ENCODE data around the gene MYO5C.
"Not testable (repeated sequence)": the region's sequence is repeated elsewhere in the genome, so short reads cannot be mapped to it uniquely, and the experiment has no call there.

Gene MYO5C

GRCh38 chr15:52241489-52241888 is 54.1 kb downstream of the MYO5C start:
- DNase-seq, result no peak

- DNase-seq, result no peak
Measured at GRCh38 chr15:52240166-52240565, 55.4 kb downstream of the MYO5C start.

- DNase-seq, result not testable (repeated sequence)
Measured at GRCh38 chr15:52238989-52239525, 56.5 kb downstream of the MYO5C start.

GRCh38 chr15:52238149-52238548 is 57.5 kb downstream of the MYO5C start:
- DNase-seq, result no peak

DNA sequence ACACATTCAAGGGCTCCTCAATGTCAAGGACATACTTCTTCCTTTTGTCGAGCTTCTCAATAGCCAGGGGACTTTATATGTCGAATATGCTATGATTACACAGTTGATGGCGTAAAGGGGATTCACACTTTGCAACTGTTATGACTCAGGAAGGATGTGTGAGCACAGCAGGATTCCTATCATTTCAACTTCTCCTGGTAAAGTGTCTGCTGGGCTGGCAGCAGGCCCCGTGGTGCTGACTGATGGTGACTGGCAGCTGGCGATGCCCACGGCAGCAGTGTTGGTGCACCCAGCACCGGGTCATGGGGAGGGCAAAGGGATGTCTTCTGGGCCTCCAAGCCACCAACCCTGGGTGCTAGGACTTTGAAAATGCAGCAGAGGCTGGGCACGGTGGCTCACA is 59.6 kb downstream of the MYO5C start:
- DNase-seq, result no peak

- no peak for DNase-seq
Measured at GRCh38 chr15:52234596-52235541, 60.7 kb downstream of the MYO5C start.

- DNase-seq, result no peak
Measured at GRCh38 chr15:52233405-52233804, 62.2 kb downstream of the MYO5C start.

GRCh38 chr15:52232327-52232726 is 63.3 kb downstream of the MYO5C start:
- DNase-seq, result no peak

- DNase-seq, result no peak
Measured at GRCh38 chr15:52230073-52230472, 65.5 kb downstream of the MYO5C start.

GRCh38 chr15:52228921-52229320 is 66.7 kb downstream of the MYO5C start:
- DNase-seq, result no peak

DNA sequence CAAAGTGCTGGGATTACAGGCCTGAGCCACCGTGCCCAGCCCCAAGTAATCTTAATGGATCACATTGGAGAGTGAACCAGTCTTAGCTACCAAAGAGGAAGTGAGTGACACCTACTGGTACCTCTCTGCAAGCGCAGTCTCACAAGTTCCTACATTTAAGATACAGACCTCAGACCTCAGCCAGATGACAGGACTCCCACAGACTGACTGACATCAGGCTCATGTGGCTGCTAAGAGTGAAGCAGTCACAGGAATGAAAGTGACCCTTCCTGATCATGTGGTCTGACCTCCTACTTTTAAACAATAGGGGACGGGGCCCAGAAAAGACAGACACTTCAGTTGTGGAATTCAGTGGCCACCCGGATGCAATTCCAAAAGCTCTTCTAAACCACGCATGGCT is 68.1 kb downstream of the MYO5C start:
- DNase-seq, result peak; percentile 37

- no peak for DNase-seq
Measured at GRCh38 chr15:52225230-52225629, 70.4 kb downstream of the MYO5C start.

GRCh38 chr15:52224211-52224610 is 71.4 kb downstream of the MYO5C start:
- no peak for DNase-seq

- DNase-seq, result no peak
Measured at GRCh38 chr15:52221730-52222129, 73.9 kb downstream of the MYO5C start.

- DNase-seq, result no peak
Measured at GRCh38 chr15:52220937-52221660, 74.5 kb downstream of the MYO5C start.

DNA sequence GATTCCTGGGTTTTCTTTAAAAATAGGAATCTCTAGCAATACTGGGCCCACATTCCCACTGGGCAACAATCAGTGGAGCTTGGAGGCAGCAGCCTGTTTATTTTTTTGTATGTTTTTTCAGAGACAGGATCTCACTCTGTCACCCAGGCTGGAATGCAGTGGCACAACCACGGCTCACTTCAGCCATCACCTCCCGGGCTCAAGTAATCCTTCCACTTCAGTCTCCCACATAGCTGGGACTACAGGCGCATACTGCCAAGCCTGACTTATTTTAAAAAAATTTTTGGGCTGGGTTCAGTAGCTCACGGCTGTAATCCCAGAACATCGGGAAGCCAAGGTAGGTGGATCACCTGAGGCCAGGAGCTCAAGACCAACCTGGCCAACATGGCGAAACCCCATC is 75.4 kb downstream of the MYO5C start:
- no peak for DNase-seq

- no peak for DNase-seq
Measured at GRCh38 chr15:52218816-52219215, 76.8 kb downstream of the MYO5C start.

- DNase-seq, result no peak
Measured at GRCh38 chr15:52218371-52218770, 77.2 kb downstream of the MYO5C start.

GRCh38 chr15:52217186-52217585 is 78.4 kb downstream of the MYO5C start:
- no peak for DNase-seq

DNA sequence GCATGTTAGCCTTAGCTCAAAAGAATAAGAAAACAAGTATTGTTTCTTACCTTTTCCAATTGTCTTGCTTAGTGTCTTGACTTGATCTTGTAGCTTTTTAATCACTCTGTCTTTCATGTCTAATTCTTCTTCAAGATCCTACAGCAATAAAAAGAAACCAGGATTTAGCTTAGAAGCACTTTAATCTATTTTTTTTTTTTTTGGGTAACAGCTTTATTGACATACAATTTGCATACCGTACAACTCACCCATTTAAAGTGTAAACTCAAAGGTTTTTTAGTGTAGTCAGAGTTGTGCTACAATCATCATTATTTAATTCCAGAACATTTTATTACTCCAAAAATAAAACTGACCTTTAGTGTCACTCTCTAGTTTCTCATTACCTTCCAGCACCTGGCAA is 81.1 kb downstream of the MYO5C start:
- DNase-seq, result no peak

- DNase-seq, result no peak
Measured at GRCh38 chr15:52213206-52213605, 82.4 kb downstream of the MYO5C start.

DNA sequence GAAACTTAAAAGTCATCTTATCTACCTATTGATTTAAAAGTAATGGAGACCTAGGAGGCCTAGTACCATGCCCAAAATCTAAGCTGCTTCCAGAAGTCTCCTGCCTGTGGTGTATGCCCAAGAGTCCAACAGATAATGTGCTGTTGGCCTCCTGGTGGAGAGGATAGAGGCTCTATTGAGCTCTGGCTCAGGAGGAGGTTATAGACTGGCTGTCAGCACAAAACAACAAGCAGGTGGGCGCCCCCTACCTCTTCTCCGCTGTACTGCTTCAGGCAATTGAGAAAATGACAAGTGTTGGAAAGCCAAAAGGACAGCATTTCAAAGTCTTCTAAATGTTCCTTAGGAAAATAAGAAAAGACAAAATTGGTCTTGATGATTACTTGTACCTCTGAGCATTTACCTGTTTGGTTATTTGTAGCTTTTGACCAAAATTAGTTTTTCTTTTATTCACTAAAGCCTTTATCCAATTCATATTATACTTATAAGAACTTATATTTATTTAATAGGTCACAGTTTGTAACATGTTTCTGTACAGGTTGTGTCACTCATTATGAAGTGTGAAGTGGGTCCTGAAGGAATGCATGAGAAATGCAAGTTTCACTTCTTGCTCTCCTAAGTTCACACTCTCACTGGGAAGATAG is 87.2 kb downstream of the MYO5C start:
- DNase-seq, result peak; percentile 29

DNA sequence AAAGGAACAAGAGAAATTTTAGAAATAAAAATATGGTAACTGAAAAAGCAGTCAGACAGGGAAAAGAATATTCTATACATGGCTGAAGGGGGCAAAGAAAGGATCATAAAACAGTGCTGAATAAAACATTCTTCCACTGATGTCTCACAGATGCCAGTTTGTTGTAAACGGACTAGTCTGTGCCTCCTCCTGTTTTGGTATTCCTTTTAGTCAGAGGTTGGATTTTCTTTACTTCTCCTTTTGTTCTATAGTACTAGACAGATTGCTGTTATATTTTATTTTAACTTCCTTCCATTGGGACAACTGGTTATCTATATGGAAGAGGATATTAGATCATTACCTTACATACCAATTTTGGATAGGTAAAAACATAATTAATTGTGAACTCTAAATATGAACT is 88.4 kb downstream of the MYO5C start:
- no peak for DNase-seq

Measured in NCI-H1092 treated with DMSO at 0.1 percent for 48 hours (cell line).